Measurements from ENCODE around the gene GNLY.
"Not testable (repeated sequence)": the region's sequence is repeated elsewhere in the genome, so short reads cannot be mapped to it uniquely, and the experiment has no call there.

GNLY gene

GRCh38 chr2:85665264-85665937 is 28.8 kb upstream of the GNLY start:
- no peak for DNase-seq (ENCODE audit: low read depth in 2 of 2)

GRCh38 chr2:85666016-85666415 is 28.1 kb upstream of the GNLY start:
- no peak for DNase-seq (ENCODE audit: low read depth in 2 of 2)

- DNase-seq (ENCODE audit: low read depth in 2 of 2): no peak
These were observed 27.5 kb upstream of the GNLY start for GRCh38 chr2:85666435-85667316.

GRCh38 chr2:85667561-85668008 is 26.6 kb upstream of the GNLY start:
- DNase-seq (ENCODE audit: low read depth in 2 of 2): no peak

GRCh38 chr2:85668009-85668856 is 25.9 kb upstream of the GNLY start, which contains the start of gene SFTPB:
Gene SFTPB (minus strand): TSS chr2:85668199. CDS start chr2:85668183, 16 bp downstream.
- DNase-seq (ENCODE audit: low read depth in 2 of 2): no peak

GRCh38 chr2:85668857-85669142 is 25.4 kb upstream of the GNLY start:
- DNase-seq (ENCODE audit: low read depth in 2 of 2): no peak

- no peak for DNase-seq (ENCODE audit: low read depth in 2 of 2)
These were observed 24.6 kb upstream of the GNLY start for GRCh38 chr2:85669549-85669948.

- not testable (repeated sequence) for DNase-seq (ENCODE audit: low read depth in 2 of 2)
These were observed 23.7 kb upstream of the GNLY start for GRCh38 chr2:85670416-85670815.

GRCh38 chr2:85672456-85672855 is 21.7 kb upstream of the GNLY start:
- DNase-seq (ENCODE audit: low read depth in 2 of 2): no peak

GRCh38 chr2:85673716-85674375 is 20.3 kb upstream of the GNLY start:
- DNase-seq (ENCODE audit: low read depth in 2 of 2): no peak

GRCh38 chr2:85674417-85674816 is 19.7 kb upstream of the GNLY start:
- no peak for DNase-seq (ENCODE audit: low read depth in 2 of 2)

GRCh38 chr2:85675427-85675826 is 18.7 kb upstream of the GNLY start:
- no peak for DNase-seq (ENCODE audit: low read depth in 2 of 2)

GRCh38 chr2:85675866-85676548 is 18.2 kb upstream of the GNLY start:
- DNase-seq (ENCODE audit: low read depth in 2 of 2): no peak

- DNase-seq (ENCODE audit: low read depth in 2 of 2): no peak
These were observed 15.8 kb upstream of the GNLY start for GRCh38 chr2:85678377-85678776.

- peak; percentile 53 to 56 for DNase-seq (ENCODE audit: low read depth in 2 of 2)
These were observed 15.1 kb upstream of the GNLY start for GRCh38 chr2:85678794-85679672.

GRCh38 chr2:85680707-85681371 is 13.3 kb upstream of the GNLY start:
- no peak for DNase-seq (ENCODE audit: low read depth in 2 of 2)

GRCh38 chr2:85681372-85681763 is 12.8 kb upstream of the GNLY start:
- no peak for DNase-seq (ENCODE audit: low read depth in 2 of 2)

- DNase-seq (ENCODE audit: low read depth in 2 of 2): no peak
These were observed 12.4 kb upstream of the GNLY start for GRCh38 chr2:85681776-85682175.

- DNase-seq (ENCODE audit: low read depth in 2 of 2): no peak
These were observed 11.8 kb upstream of the GNLY start for GRCh38 chr2:85682378-85682777.

- no peak for DNase-seq (ENCODE audit: low read depth in 2 of 2)
These were observed 9.8 kb upstream of the GNLY start for GRCh38 chr2:85684380-85684779.
